Mucosa of descending colon (tissue), 3 donors: ENCODE measurements around the gene PPCS. TPM values are rescaled to one million over a fixed set of nuclear protein-coding genes. Genes with fewer than 3 reads are reported as not detected.

Experiments
- ATAC-seq: fragments of 200-7000 bp; cut with Tn5 transposase; one replicate; pipeline ENCODE4 v1.9.1; 2020; ENCODE audit warnings: mild to moderate bottlenecking, moderate library complexity
- DNase-seq, 3 donors: peaks; one replicate each; pipeline ENCODE4 v3.0.0-alpha.2; 2020
- H3K36me3 ChIP-seq: fragments of 200-600 bp; one replicate; pipeline ENCODE4 v1.8.0; 2021; ENCODE audit warnings: low read depth, mild to moderate bottlenecking
- H3K4me1 ChIP-seq: fragments of 200-600 bp; one replicate; pipeline ENCODE4 v1.8.0; 2021; ENCODE audit warnings: low read depth, mild to moderate bottlenecking
- H3K4me3 ChIP-seq: fragments of 200-600 bp; one replicate; pipeline ENCODE4 v1.8.0; 2021; ENCODE audit warnings: mild to moderate bottlenecking
- H3K9me3 ChIP-seq: fragments of 200-600 bp; one replicate; pipeline ENCODE4 v1.8.0; 2021; ENCODE audit warnings: mild to moderate bottlenecking
- CTCF ChIP-seq: fragments of 200-600 bp; IDR thresholded peaks from one replicate; pipeline ENCODE4 v1.8.0; 2022; ENCODE audit warnings: antibody characterized with exemption, mild to moderate bottlenecking
- intact Hi-C, 2 donors: fragments of 100-400 bp; cut with DNase I in 1 of 2; cut with micrococcal nuclease in 1 of 2; formaldehyde crosslinking; loops; one replicate each; pipeline versions ENCODE4 v1.11.0 to v1.11.1; 2022; cut with DNase I, micrococcal nuclease
- total RNA-seq, 3 donors: library from RNA; stranded (reverse); fragmentation: NEBNext Ultra II Directional in 2 of 3; extraction: Animal tissue kit (Norgen Biotek cat#: 25700) in 2 of 3; gene quantifications; one replicate each; pipeline versions ENCODE4 v1.2.1 to v1.2.4, GENCODE V29; 2021 to 2023
- donor health status: DM: no; HTN: no; CAD: no; lungs with moderate emphysema.
- donor health status: DM: no; HTN: no; CAD: no.
- donor health status: DM: no; HTN: yes; CAD: no.

Gene PPCS
- total RNA-seq, 3 donors from 2014 or later = 62.2 to 90.5 (median 75.8) TPM

GRCh38 chr1:42450061-42450460 lies 6.3 kb upstream of the PPCS start:
- Histone ChIP-seq H3K9me3 (no peaks in the 10 kb centered on the region), H3K4me1 (no peaks in the 10 kb centered on the region), H3K4me3 (no peak overlapping the region), H3K36me3 (no peaks in the 10 kb centered on the region)
- intact Hi-C loops = no loop called here
- no peak for TF ChIP-seq CTCF
- ATAC-seq = no peak
- no peak for DNase-seq

DNA sequence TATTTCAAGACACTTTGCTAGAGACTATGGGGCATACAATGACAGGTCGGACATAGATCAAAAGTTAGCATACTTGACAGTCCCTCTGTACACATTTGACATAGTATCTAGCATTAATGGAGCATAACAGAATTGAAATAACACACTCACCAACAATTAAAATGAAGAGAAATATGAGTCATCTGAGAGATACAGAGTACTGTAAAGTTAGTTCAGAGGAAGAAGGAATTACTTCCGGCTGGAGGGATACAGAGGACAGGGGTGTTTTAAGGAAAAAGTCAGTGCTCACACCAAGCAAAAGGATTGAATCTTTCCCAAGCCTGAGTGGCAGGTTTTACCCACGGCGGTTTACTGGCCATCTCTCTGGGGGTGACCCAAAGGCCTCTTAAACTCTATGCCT lies 3.0 kb upstream of the PPCS start:
- TF ChIP-seq CTCF = no peak
- H3K4me1 ChIP-seq = peaks cover 11% of the 10 kb centered on the region
- no peak for ATAC-seq
- H3K9me3 ChIP-seq = no peaks in the 10 kb centered on the region
- no peak overlapping the region for H3K4me3 ChIP-seq
- H3K36me3 ChIP-seq = no peaks in the 10 kb centered on the region
- DNase-seq = no peak
- intact Hi-C loops = no loop called here

DNA sequence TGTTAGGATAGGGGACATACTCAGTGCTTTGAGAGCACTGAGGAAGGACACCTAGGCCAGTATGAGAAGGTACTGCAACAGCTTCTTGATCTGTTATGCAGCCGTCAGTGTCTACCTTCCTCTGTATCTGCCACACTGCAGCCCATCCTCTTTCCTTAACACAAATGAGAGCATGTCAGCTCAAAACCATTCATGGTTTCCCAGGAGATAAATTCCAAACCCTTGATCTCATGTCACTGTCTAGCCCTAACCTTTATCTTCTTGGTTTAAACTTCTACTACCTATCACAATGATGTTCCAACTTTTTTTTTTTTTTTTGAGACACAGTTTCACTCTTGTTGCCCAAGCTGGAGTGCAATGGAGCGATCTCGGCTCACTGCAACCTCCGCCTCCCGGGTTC lies 1.9 kb upstream of the PPCS start:
- Histone ChIP-seq H3K36me3 (no peaks in the 10 kb centered on the region), H3K9me3 (no peaks in the 10 kb centered on the region), H3K4me1 (peaks cover 11% of the 10 kb centered on the region), H3K4me3 (no peak overlapping the region)
- DNase-seq = no peak
- intact Hi-C loops = no loop called here
- ATAC-seq = no peak
- no peak for TF ChIP-seq CTCF

DNA sequence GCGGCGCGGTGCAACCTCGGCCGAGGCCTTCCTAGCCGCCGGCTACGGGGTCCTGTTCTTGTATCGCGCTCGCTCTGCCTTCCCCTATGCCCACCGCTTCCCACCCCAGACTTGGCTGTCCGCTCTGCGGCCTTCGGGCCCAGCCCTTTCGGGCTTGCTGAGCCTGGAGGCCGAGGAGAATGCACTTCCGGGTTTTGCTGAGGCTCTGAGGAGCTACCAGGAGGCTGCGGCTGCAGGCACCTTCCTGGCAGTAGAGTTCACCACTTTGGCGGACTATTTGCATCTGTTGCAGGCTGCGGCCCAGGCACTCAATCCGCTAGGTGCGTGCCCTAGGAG lies 379 bp downstream of the PPCS start:
- DNase-seq (peak; percentile 69 to 82 (median 79)), ATAC-seq (peak; percentile 85)
- Histone ChIP-seq H3K36me3 (no peaks in the 10 kb centered on the region), H3K4me3 (peak overlapping the region; percentile 88), H3K4me1 (peaks cover 11% of the 10 kb centered on the region), H3K9me3 (no peaks in the 10 kb centered on the region)
- intact Hi-C loops = no loop called here
- TF ChIP-seq CTCF = no peak

GRCh38 chr1:42461196-42461595 lies 4.9 kb downstream of the PPCS start:
- Histone ChIP-seq H3K4me3 (no peak overlapping the region), H3K4me1 (peaks cover 14% of the 10 kb centered on the region), H3K36me3 (no peaks in the 10 kb centered on the region), H3K9me3 (no peaks in the 10 kb centered on the region)
- intact Hi-C loops = no loop called here
- ATAC-seq (no peak), DNase-seq (no peak)
- no peak for TF ChIP-seq CTCF
